Skeletal muscle tissue (tissue), 2 donors: ENCODE results near the gene HOXD8. TPM values are rescaled to one million over a fixed set of nuclear protein-coding genes. Genes with fewer than 3 reads are reported as not detected.
A peak's percentile ranks its signal among the peaks of the same experiment; 100 is the strongest.

Source experiments
- small RNA-seq: library from RNA; depleted of rRNA; stranded (forward); fragments of <200 nt; gene quantifications from one replicate; pipeline ENCODE3, GENCODE V24; 2014
- total RNA-seq: library from RNA; depleted of rRNA; stranded (reverse); fragments of >200 nt; gene quantifications from one replicate; pipeline ENCODE4 v1.2.3, GENCODE V29; 2014

The HOXD8 gene
- total RNA-seq, 1 donor from 2014 or later: 18.8 TPM

Small RNAs within 50 kb of the gene (small RNA-seq; reads per million reads assigned to genes)
- 45,204 reads per million, percentile 100 among the genes with 10 or more reads in this experiment for gene MIR10B

Other genes starting within 250 kb of the HOXD8 start
- 45.4 TPM for gene LNPK, start 127.4 kb upstream of the HOXD8 start, total RNA-seq
- gene EVX2, start 45.7 kb upstream of the HOXD8 start, total RNA-seq: under 0.01 TPM
- under 0.01 TPM for gene HOXD13, start 37.0 kb upstream of the HOXD8 start, total RNA-seq
- gene HOXD12, start 29.9 kb upstream of the HOXD8 start, total RNA-seq: not detected
- gene HOXD11, start 22.4 kb upstream of the HOXD8 start, total RNA-seq: not detected
- gene HOXD10, start 12.9 kb upstream of the HOXD8 start, total RNA-seq: 0.52 TPM
- gene HOXD9, start 7.0 kb upstream of the HOXD8 start, total RNA-seq: 5.7 TPM
- gene HOXD4, start 21.8 kb downstream of the HOXD8 start, total RNA-seq: 1.0 TPM
- gene HOXD3, start 27.6 kb downstream of the HOXD8 start, total RNA-seq: 4.2 TPM
- gene HOXD1, start 59.0 kb downstream of the HOXD8 start, total RNA-seq: 0.52 TPM
- 27.7 TPM for gene MTX2, start 139.7 kb downstream of the HOXD8 start, total RNA-seq